Activated CD8-positive, alpha-beta memory T cell treated with anti-CD3 and anti-CD28 coated beads for 1 hour (primary cell): Measurements from ENCODE around the gene IAH1.

Experiments used
- DNase-seq, 2 donors: peaks; one replicate each; pipeline ENCODE4 v3.0.0-alpha.2; 2020; ENCODE audit warnings: low read depth in 1 of 2; ENCODE audit errors: extremely low read depth in 1 of 2

The IAH1 gene, protein sequence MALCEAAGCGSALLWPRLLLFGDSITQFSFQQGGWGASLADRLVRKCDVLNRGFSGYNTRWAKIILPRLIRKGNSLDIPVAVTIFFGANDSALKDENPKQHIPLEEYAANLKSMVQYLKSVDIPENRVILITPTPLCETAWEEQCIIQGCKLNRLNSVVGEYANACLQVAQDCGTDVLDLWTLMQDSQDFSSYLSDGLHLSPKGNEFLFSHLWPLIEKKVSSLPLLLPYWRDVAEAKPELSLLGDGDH

DNA sequence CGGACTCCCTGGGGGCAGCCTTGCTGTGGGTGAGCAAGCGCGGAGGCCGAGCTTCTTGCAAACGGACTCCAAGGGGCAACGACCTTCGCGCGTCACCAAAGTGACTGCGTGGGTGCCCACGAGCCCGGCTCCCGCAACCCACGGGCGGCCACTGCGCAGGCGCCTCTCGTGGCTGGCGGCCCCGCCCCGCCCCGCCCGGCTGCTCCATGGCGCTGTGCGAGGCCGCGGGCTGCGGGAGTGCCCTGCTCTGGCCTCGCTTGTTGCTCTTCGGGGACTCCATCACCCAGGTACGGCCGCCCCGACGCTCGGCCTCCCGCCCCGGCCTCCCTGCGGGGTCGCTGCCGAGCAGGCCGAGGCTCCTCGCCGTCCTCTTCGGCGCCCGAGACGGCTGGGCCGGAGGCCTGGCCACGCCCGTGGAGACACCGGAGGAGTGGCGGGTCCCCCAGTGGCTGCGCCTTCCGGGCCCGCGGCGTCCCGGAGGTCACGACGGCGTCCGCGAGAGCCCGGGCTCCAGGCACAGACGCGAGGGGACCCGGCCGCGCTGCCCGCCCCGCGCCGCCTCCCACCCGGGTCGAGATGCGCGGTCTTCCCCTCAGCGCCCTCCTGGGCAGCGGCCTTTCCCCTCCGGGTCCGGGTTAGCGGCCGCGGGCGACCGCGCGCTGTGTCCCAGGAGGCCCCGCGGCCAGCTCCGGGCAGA, at the start of gene IAH1:
TSS of gene IAH1 (plus strand) at position 191 of the 697 bp plus-strand sequence. CDS start at position 207, 16 bp downstream.
- DNase-seq: peak; percentile 45 to 68

DNA sequence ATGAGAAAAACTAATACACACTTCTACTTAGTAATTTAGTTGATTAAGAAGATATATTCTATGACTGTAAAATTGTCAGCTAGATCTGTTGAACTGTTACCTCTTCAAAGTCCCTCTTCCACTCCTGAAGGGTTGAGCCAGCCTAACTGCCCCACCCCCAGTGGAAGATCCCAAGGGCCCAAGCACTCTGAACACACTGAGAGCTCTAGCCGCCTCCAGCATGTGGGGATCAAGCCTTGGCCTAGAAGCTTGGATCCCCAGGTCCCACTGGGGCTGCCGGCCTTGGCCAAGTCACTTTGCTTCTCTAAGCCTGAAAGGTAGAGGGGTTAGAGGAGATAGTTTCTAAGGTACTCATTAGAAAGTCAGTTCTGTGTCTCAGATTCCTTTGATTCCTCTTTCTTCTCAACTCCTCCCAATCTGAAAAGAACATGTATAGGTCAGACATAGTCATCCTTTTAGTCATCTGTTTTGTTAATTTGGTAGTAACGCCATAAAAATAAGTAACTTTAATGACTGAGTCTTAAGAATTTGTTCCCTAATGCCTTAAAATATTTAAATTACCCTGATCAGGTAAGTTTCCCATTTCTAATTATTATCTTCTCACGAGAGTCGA, 45.3 kb upstream of the IAH1 start:
- DNase-seq: no peak

DNA sequence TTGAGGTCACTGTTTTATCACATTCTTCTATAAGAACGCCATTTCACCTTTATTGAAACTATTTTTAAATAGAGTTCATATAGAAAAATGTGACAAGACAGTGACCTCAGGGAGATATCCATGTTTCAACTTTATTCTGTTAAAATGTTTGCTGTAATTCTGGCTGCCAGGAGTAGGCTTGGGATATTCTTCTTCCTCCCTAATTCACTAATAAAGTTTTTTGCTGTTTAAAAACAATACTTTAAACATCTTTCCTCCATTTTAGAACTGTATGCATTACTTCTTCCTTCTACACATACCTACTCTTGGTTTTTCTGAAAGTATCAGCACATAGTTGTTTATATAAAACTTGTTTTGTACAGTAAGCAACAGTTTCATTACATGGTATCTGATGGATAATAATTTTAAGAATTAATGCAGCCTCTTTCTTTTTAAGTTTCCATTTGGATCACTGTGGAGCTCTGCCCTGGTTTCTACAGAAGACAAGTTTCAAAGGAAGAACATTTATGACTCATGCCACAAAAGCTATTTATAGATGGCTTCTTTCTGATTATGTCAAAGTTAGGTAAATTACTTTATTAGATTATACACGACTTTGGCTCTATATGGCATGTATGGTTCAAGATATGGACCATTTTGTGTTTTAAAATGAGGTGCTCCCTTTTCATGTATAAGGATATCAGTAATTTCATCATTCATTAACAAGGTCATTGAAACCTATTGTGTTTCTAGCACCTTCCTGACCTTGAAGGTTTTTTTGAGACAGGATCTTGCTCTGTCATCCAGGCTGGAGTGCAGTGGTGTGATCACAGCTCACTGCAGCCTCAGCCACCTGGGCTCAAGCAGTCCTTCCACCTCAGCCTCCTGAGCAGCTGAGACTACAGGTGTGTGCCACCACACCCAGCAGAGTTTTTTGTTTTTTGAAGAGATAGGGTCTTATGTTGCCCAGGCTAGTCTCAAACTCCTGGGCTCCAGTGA, 43.7 kb upstream of the IAH1 start:
- DNase-seq: no peak

DNA sequence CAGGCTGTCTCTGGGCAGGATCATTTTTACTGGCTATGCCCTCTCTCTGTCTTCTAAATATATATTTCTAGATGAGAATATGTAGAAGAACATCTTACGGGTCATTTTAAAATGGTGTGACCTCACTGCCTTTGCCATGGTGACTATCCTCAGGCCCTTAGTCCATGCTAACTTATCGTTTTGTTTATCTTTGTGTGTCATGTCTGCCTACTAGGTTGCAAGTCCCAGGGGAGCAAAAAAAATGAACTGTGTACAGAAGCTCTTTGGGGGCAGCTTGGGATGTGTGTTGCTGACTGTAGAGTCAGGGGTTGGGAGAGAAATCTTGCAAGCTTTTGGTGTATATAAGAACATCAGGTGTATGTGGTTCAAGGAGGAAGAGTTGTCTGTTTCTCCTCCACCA, 39.9 kb upstream of the IAH1 start:
- no peak for DNase-seq

DNA sequence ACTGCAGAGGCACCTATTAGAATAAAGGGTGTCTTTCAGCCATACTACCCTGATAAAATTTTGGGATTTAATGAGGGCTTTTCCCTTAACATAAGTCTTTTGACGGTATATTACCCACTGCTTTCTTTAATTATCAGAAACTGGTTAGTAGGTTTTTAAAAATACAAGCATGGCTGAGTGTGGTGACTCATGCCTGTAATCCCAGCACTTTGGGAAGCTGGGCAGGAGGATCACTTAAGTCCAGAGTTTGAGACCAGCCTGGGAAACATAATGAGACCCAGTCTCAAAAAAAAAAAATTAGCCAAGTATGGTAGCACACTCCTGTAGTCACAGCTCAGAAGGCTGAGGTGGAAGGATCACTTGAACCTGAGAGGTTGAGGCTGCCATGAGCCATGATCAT, 34.8 kb upstream of the IAH1 start:
- no peak for DNase-seq

DNA sequence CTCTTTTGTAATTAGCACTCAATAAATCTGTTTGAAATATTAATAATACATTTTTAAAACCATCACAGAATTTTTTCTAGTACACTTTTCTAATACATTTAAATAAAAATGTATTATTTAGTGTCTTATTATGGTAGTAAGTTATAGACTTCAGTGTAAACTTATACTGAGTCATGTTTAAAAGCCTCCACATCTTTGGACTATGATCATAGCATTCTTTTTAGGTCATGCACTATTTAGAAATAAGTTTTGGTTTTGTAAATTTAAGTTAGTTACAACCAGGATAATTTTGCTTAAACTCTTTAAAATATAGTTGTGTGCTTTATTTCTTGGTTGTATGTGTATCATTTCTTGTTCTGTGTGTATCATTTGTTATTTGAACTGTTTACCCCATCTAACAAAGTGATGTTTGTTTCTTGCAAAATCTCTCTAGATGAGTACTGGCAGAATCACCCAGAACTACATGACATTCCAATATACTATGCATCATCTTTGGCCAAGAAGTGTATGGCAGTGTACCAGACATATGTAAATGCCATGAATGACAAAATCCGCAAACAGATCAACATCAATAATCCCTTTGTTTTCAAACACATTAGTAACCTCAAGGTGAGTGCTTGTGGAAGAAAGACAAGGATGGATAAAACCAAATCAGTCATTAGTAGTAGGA, 34.2 kb upstream of the IAH1 start:
- DNase-seq: no peak

DNA sequence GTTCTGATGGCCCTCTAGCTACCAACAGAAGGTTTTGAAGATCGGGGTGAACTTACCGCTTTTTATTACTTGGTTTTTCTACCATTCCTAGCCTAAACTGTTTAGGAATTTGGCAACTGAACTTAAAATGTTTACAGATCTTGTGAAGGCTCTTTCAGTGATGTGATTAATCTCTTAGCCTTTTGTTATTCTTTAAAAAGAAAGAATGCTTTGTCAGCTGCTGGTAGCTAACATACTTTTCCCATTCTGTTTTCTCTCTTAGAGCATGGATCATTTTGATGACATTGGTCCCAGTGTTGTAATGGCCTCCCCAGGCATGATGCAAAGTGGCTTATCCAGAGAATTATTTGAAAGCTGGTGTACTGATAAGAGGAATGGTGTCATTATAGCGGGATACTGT, 32.8 kb upstream of the IAH1 start:
- no peak for DNase-seq

DNA sequence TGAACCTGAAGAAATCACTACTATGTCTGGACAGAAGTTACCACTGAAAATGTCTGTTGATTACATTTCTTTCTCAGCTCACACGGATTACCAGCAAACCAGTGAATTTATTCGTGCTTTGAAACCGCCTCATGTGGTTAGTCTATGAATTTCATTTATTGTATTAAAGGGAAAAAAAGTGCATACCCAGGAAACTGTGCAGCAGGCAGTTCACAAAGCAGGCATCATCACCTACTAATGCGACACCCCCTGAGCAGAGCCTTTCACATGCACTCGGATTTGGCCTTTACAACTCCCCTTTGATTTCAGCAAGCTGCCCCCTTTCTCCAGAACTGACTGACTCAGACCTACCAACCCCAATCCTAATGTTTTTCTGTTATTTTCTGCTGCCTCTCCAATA, 30.8 kb upstream of the IAH1 start:
- no peak for DNase-seq

DNA sequence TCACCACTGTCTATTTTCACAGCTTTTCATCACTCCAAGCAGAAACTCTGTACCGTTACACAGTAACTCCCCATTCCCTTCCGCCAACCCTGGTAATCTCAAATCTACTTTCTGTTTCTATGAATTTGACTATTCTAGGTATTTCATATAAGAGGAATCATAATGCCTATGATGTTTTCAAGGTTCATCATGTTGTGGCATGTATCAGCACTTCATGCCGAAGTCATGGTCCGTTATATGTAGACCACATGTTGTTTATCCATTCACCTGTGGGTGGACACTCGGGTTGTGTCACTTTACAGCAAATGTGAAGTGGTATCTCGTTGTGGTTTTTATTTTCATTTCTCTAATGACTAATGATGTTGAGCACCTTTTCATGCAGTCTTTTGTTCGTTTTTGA, 29.3 kb upstream of the IAH1 start:
- DNase-seq: no peak

DNA sequence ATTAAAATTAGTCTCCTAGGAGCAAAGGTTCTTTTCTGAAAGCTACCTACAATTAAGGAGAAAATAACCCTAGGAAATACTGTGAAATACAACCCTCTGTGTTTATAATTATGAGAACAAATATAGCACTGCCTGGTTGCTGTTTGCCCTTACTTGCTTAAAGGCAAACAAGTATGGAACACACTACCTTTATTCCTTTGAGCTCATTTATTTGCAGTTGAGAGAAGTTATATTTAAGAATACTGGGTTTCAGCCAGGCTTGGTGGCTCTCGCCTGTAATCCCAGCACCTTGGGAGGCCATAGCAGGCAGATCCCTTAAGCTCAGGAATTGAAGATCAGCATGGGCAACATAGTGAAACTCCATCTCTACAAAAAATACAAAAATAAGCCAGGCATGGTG, 23.1 kb upstream of the IAH1 start:
- no peak for DNase-seq

DNA sequence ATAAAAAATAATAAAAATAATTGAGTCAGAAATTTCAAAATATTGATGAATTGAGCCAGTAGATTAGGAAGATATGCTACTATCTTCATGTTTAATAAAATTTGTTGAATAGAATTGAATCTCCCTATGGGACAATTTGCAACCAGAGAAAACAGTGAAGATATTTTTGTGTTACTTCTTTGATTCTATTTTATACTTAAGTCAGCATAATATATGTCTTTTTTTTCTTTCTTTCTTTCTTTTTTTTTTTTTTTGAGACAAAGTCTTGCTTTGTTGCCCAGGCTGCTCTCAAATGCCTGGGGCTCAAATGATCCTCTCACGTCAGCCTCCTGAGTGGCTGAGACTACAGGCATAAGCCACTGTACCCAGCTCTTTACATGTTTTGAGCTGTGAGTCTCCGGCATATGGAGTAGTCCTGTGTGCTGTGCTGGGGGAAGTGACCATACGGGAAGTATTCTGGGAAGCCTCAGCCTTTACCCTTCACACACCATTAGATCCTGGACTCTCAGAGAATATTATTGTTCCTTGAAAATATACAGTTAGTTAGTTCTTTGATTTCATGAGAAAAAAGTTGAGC, 13.8 kb upstream of the IAH1 start:
- DNase-seq: no peak

DNA sequence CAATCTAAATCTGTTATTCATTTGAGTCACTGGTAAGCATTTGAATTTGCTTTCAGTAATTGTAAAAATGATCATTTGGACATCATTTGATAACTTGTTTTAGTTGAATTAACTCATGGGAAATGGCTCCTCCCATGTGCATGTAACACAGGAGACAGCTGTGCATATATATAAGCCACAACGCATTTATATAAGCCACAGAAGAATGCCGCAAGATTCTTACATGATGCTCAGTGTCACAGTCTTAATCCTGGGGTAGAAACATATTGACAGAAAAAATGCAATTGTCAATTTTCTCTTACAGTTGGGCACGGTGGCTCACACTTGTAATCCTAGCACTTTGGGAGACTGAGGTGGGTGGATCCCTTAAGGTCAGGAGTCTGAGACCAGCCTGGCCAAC, 13.3 kb upstream of the IAH1 start:
- no peak for DNase-seq

DNA sequence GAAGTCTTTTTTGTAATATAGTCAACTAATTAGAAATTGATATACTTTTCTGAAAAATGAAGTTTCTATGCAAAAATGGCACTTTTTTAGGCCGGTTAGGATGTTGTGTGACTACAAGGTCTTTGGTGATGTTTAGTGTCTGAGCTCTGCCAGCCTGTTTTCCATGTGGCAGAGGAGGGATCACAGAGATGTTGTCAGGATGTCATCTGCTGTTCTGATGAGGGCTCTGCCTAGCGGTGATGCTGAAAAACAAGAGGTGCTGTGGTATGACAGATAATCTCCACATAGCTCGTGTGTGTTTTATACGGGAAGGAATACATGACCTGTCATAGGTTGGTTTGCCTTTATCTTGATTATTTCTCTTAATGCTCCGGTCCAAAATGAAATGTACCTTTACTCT, 12.0 kb upstream of the IAH1 start:
- no peak for DNase-seq

DNA sequence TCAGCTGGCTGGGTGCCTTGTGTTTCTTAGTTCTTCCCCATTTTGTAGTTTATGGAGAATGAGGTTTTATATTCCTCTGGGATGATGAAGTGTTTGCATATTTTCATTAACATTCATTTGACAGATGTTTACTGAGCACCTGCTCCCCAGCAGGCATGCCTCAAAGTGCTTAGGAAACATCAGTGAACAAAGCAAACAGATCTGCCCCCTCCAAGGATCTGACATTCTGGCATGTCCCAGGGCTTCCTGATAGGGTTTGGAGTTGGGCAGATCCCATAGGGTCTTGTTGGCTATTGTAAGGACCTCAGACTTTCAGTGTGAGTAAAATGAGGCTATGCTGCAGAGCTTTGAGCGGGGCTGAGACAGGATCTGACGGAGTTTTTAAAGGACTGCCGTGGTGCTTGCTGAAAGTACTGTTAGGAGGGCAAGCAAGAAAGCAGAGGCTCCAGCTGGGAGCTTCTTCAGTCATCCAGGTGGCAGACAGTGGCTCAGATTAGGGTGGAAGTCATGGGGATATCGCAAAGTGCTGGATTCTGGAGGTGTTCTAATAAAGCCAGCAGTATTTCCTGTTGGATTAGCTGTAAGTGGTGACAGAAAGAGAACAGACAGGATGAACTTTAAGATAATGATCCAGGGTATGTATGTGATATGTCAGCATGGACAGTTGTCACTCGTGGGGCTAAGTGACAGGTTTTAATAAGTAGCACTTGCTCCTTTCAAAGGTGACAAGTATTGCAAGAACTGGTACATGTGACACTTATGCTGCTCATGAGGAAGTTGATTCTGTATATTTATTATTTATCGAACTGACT, 11.3 kb upstream of the IAH1 start:
- no peak for DNase-seq

DNA sequence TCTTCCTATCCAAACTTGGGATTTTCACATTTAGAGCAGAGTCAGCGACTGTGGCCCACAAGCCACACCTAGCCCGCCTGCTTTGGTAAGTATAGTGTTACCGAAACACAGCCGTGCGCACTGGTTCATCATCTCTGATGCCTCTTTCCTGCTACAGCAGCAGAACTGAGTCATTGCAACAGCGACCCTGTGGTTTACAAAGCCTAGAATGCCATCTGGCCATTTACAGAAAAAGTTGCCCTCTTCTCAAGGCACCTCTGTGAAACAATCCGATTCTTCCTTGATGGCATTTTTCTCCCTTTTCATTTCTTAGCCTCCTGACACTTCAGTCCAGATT, 10.7 kb upstream of the IAH1 start:
- DNase-seq: no peak

DNA sequence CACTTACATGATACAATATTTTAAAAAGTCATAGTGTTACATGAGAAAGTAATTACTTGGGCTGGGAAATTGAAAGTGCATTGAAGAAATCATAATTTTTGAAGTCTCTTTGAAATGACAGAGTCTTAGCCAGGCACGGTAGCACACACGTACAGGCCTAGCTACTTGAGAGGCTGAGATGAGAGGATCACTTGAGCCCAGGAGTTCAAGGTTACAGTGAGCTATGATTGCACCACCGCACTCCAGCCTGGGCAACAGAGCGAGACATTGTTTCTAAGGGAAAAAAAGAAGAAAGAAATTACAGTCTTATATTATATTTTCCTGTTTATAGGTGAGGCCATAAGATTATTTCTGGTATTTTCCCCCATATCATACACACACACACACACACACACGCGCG, 9.2 kb upstream of the IAH1 start:
- DNase-seq: no peak

DNA sequence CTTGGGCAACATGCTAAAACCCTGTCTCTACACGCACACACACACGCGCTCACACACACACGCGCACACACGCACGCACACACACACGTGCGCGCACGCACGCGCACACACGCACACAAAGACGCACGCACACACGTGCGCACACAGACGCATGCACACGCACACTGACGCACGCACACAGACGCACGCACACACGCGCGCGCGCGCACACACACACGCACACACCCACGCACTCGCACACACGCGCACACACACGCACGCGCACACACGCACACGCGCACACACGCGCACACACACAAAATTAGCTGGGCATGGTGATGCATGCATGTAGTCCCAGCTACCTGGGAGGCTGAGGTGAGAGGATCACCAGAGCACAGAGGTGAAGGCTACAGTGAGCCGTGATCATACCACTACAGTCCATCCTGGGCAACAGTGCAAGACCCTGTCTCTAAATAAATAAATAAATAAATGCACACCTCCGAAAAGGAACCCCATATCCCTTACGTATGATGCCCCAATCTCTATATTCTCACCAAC, 8.1 kb upstream of the IAH1 start:
- no peak for DNase-seq

DNA sequence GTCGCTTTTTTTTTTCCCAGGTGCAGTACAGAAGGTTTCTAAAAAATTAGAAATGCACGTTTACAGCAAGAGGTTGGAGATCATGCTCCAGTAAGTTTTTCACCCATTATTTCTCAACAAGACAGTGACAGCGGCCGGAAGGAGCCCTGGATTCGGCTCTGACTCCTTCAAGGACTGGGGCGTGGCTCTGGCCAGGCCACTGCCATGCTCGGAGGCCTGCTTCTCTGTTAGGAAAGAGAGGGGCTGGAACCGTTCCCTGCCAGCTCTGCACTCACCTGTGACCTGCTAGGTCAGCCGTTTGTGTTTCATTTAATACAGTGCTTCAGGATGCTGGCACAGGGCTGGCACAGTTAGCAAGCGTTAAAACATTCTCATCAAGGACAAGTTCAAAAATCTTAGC, 6.7 kb upstream of the IAH1 start:
- DNase-seq: no peak

DNA sequence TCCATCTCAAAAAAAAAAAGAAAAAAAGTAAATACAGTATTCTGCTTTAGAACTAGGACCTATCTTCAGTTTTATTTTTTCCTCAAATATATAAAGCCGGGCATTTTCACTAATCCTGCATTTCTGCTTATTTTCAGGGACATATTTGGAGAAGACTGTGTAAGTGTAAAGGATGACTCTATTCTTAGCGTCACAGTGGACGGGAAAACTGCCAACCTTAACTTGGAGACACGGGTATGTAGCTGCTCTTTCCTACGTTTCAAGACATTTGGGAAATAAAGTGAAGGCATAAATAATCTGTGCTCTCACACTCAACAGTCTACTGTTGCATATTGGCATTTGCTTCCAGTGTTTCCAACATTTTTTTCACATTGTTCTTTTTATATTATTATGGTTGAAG, 3.1 kb upstream of the IAH1 start:
- DNase-seq: no peak
